ENCODE data around the gene S100A9.

DNA sequence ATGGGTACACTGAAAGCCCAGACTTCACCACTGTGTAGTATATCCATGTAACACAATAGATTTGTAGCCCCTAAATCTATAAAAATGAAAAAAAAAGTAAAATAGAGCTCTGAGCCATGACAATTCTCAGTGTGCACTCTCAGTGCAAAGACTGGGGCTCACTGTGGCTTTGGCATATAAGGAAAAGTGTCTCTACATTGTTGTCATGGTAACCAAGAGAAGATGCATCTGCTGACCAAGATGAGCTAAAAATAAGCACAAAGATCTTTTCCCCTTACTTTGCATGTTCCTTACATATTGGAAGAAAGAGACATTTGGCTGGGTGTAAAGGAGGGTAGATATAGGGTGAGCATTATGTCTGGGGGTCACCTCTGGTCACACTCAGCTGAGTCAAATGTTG is 21.0 kb upstream of the S100A9 start:
- TF ChIP-seq, protein P1, sequence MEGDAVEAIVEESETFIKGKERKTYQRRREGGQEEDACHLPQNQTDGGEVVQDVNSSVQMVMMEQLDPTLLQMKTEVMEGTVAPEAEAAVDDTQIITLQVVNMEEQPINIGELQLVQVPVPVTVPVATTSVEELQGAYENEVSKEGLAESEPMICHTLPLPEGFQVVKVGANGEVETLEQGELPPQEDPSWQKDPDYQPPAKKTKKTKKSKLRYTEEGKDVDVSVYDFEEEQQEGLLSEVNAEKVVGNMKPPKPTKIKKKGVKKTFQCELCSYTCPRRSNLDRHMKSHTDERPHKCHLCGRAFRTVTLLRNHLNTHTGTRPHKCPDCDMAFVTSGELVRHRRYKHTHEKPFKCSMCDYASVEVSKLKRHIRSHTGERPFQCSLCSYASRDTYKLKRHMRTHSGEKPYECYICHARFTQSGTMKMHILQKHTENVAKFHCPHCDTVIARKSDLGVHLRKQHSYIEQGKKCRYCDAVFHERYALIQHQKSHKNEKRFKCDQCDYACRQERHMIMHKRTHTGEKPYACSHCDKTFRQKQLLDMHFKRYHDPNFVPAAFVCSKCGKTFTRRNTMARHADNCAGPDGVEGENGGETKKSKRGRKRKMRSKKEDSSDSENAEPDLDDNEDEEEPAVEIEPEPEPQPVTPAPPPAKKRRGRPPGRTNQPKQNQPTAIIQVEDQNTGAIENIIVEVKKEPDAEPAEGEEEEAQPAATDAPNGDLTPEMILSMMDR (conservative IDR thresholded peaks at IDR 0.05; ENCODE audit: low read depth, low read length): no peak
- no peak for TF ChIP-seq EZH2 (IDR thresholded peaks at IDR 0.05; ENCODE audit: low read length, unreplicated experiment)
